DOHH2 (cell line): ENCODE results near the gene VASH2.
"Not testable (repeated sequence)": the region's sequence is repeated elsewhere in the genome, so short reads cannot be mapped to it uniquely, and the experiment has no call there.

Experiments
- H3F3A ChIP-seq: fragments of 200-600 bp; sonication (generic), shearing (Covaris generic); 2 replicates; pipeline ENCODE4 v1.6.0; 2016; ENCODE audit warnings: antibody characterized with exemption, mild to moderate bottlenecking; ENCODE audit not compliant: control insufficient read depth, insufficient read depth
- H3K27ac ChIP-seq: fragments of 200-600 bp; sonication (generic); 2 replicates; pipeline ENCODE4 v1.5.1; 2014; ENCODE audit warnings: low read depth, mild to moderate bottlenecking, low read length, moderate library complexity
- H3K27me3 ChIP-seq: fragments of 200-600 bp; sonication (generic); 2 replicates; pipeline ENCODE4 v1.6.1; 2014; ENCODE audit warnings: mild to moderate bottlenecking, low read length, mixed read lengths; ENCODE audit not compliant: control insufficient read depth
- H3K36me3 ChIP-seq: fragments of 200-600 bp; sonication (generic); 2 replicates; pipeline ENCODE4 v1.6.1; 2014; ENCODE audit warnings: mild to moderate bottlenecking, low read length, moderate library complexity, mixed read lengths; ENCODE audit not compliant: control insufficient read depth
- H3K4me1 ChIP-seq: fragments of 200-600 bp; sonication (generic); 2 replicates; pipeline ENCODE4 v1.6.1; 2014; ENCODE audit warnings: mild to moderate bottlenecking, low read length, mixed read lengths; ENCODE audit not compliant: control insufficient read depth
- H3K4me2 ChIP-seq: fragments of 200-600 bp; sonication (generic); 2 replicates; pipeline ENCODE4 v1.6.0; 2014; ENCODE audit warnings: mild to moderate bottlenecking, low read length, moderate library complexity
- H3K4me3 ChIP-seq: fragments of 200-600 bp; sonication (generic); 2 replicates; pipeline ENCODE4 v1.5.1; 2014; ENCODE audit warnings: mild to moderate bottlenecking, low read length, mixed read lengths
- H3K79me2 ChIP-seq: fragments of 200-600 bp; sonication (generic); 2 replicates; pipeline ENCODE4 v1.6.1; 2014; ENCODE audit warnings: mild to moderate bottlenecking, low read length, mixed read lengths; ENCODE audit not compliant: control insufficient read depth
- H3K9me2 ChIP-seq: fragments of 200-600 bp; sonication (generic); replicated peaks from 2 replicates; pipeline ENCODE4 v1.6.1; 2014; ENCODE audit warnings: mild to moderate bottlenecking, low read length, mixed read lengths; ENCODE audit not compliant: control insufficient read depth
- H3K9me3 ChIP-seq: fragments of 200-600 bp; sonication (generic); 2 replicates; pipeline ENCODE4 v1.6.1; 2014; ENCODE audit warnings: antibody characterized with exemption, low read length, mixed read lengths; ENCODE audit not compliant: control insufficient read depth, insufficient read depth
- H4K20me1 ChIP-seq: fragments of 200-600 bp; sonication (generic); 2 replicates; pipeline ENCODE4 v1.6.0; 2014; ENCODE audit warnings: low read depth, mild to moderate bottlenecking, antibody characterized with exemption, low read length, moderate library complexity; ENCODE audit not compliant: control insufficient read depth, insufficient read depth
- CTCF ChIP-seq: fragments of 200-600 bp; sonication (generic); IDR thresholded peaks from one replicate; pipeline ENCODE4 v1.5.1; 2014; ENCODE audit warnings: antibody characterized with exemption, mild to moderate bottlenecking, low read depth, low read length; ENCODE audit not compliant: poor library complexity, severe bottlenecking
- EZH2phosphoT487 ChIP-seq: fragments of 200-600 bp; sonication (generic); IDR thresholded peaks from 2 replicates; pipeline ENCODE4 v1.6.1; 2017; ENCODE audit warnings: borderline replicate concordance, mild to moderate bottlenecking, antibody characterized with exemption, low read length, moderate library complexity, mixed read lengths

Gene VASH2

GRCh38 chr1:212914110-212914509, 36.2 kb upstream of the VASH2 start:
- H3K9me2 ChIP-seq, H3K79me2 ChIP-seq, H3K4me3 ChIP-seq, H3K9me3 ChIP-seq, H3K4me2 ChIP-seq, H3K27ac ChIP-seq, H3F3A ChIP-seq, H4K20me1 ChIP-seq, H3K36me3 ChIP-seq, H3K4me1 ChIP-seq: not testable (repeated sequence)
- peaks cover 15% of the 10 kb centered on the region for H3K27me3 ChIP-seq

DNA sequence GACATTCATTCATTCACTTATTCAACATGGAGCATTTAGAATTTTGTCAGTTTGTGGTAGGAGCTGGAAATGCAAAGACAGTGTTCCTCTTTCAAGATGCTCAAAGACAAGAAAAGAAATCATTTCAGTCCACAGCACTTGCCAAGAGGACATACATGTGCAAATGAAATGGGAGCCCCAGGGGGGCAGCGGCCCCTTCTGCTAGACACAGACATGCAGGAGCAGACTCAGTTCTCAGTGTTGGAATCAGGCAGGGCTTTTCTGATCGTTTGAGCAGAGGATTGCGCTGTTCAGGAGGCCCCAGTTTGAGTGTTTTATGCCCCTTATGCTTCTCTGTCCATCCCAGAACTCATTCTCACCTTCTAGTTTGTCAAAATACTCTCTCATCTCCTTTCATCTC, 35.6 kb upstream of the VASH2 start:
- Histone ChIP-seq H3K4me1 (peaks cover 5% of the 10 kb centered on the region), H3K27me3 (peaks cover 15% of the 10 kb centered on the region), H4K20me1 (no peaks in the 10 kb centered on the region), H3K79me2 (no peaks in the 10 kb centered on the region), H3K27ac (no peak overlapping the region), H3K36me3 (no peaks in the 10 kb centered on the region), H3K9me3 (no peaks in the 10 kb centered on the region), H3K9me2 (no peaks in the 10 kb centered on the region), H3K4me3 (no peak overlapping the region), H3K4me2 (no peak overlapping the region), H3F3A (no peaks in the 10 kb centered on the region)
- TF ChIP-seq CTCF (no peak), EZH2phosphoT487 (no peak)

GRCh38 chr1:212915245-212916091, 34.9 kb upstream of the VASH2 start:
- Histone ChIP-seq H3F3A (no peaks in the 10 kb centered on the region), H3K9me3 (no peaks in the 10 kb centered on the region), H3K27me3 (peaks cover 15% of the 10 kb centered on the region), H3K9me2 (no peaks in the 10 kb centered on the region), H3K4me3 (no peak overlapping the region), H3K79me2 (no peaks in the 10 kb centered on the region), H3K27ac (no peak overlapping the region), H3K4me2 (no peak overlapping the region), H3K4me1 (peaks cover 12% of the 10 kb centered on the region), H4K20me1 (no peaks in the 10 kb centered on the region), H3K36me3 (no peaks in the 10 kb centered on the region)
- TF ChIP-seq EZH2phosphoT487: no peak
- peak; percentile 29 for TF ChIP-seq CTCF

DNA sequence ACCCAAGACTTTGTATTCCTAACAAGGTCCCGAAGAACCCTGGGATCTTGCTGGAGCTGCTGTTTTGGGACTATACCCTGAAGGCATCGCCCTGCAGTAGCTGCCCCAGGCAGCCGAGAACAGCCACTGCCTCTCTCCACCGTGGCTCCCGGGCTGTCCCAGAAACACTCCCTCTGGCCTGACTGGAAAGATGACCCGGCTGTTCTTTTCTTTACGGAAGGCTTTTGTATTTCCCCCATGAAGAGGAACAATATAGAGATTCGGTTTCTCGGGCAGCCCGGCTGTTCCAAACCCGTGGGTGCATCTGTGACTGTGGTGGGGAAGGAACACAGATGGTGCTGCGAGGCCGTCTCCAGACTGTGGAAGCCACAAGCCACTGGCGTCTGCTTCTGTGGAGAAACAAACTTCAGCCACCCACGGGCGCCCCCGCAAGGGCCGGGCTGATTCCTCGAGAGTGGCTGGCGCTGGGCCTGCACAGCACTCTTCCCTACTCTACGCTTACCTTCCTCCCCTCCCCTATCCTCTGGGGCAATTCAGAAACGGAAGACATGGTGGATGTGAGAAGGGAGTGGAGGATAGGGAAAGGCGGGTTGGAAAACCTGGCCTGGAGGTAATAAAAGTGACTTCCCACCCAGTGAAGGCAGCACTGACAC, 33.7 kb upstream of the VASH2 start:
- H4K20me1 ChIP-seq: no peaks in the 10 kb centered on the region
- no peaks in the 10 kb centered on the region for H3K9me2 ChIP-seq
- no peak for TF ChIP-seq EZH2phosphoT487
- no peak for TF ChIP-seq CTCF
- H3K4me3 ChIP-seq: no peak overlapping the region
- no peaks in the 10 kb centered on the region for H3K9me3 ChIP-seq
- H3K4me1 ChIP-seq: peaks cover 18% of the 10 kb centered on the region
- H3K27me3 ChIP-seq: peaks cover 15% of the 10 kb centered on the region
- no peaks in the 10 kb centered on the region for H3F3A ChIP-seq
- H3K4me2 ChIP-seq: peak overlapping the region; percentile 5; the same call in 1 of the 2 replicates
- no peak overlapping the region for H3K27ac ChIP-seq
- H3K79me2 ChIP-seq: no peaks in the 10 kb centered on the region
- no peaks in the 10 kb centered on the region for H3K36me3 ChIP-seq
